Suppressor macrophage (primary cell): ENCODE measurements around the gene TMEM121.
"Not testable (repeated sequence)": the region's sequence is repeated elsewhere in the genome, so short reads cannot be mapped to it uniquely, and the experiment has no call there.

ENCODE experiments used
- DNase-seq, 4 experiments: peaks; one replicate each; pipeline ENCODE4 v3.0.0-alpha.2; 2020 to 2022

The TMEM121 gene

DNA sequence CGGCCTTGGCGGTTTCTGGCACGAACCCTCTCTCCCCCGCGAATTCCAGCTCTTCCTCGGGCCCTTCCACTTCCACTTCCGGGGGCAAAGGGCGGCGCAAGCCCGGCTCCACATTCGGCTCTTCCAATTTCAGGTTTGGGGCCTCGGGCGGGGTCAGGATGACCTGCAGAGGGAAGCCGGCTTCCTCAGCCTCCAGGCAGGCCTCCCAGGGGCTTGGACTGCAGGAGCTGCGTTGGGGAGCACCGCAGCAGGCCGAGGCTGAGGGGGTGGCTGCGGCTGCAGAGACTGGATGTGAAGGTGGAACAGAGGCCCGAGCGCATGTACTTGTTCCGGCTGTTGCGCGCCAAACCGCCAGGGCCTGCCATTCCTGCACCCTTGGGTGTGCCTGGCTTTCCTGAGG lies 20.7 kb downstream of the TMEM121 start:
- DNase-seq = not testable (repeated sequence)

DNA sequence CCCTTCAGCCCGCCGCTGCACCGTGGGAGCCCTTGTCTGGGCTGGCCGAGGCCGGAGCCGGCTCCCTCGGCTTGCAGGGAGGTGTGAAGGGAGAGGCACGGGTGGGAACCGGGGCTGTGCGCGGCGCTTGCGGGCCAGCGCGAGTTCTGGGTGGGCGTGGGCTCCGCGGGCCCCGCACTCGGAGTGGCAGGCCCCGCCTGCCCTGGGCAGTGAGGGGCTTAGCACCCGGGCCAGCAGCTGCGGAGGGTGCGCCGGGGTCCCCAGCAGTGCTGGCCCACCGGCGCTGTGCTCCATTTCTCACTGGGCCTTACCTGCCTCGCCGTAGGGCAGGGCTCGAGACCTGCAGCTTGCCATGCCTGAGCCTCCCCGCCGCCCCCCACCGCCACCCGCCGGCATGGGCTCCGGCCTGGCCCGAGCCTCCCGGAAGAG lies 21.4 kb downstream of the TMEM121 start:
- no peak for DNase-seq

DNA sequence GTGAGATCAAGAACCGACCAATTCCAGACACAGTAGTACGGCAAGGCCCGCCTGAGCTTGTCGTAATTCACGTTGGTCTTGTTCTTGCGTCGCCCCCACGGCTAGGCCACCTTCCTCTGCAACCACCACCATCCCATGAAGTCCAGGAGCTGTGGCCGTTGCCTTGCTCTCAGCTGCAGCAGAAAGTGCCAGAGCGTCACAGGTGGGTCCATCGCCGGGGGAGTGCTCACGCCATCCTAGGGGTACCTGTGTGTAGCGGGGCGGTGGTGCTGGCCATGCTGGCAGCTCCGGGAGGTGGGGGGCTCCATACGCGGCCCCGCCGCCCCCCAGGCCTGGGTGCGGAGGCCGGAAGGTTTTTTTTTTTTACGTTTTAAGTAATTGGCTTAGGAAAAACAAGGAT lies 23.1 kb downstream of the TMEM121 start:
- no peak for DNase-seq

DNA sequence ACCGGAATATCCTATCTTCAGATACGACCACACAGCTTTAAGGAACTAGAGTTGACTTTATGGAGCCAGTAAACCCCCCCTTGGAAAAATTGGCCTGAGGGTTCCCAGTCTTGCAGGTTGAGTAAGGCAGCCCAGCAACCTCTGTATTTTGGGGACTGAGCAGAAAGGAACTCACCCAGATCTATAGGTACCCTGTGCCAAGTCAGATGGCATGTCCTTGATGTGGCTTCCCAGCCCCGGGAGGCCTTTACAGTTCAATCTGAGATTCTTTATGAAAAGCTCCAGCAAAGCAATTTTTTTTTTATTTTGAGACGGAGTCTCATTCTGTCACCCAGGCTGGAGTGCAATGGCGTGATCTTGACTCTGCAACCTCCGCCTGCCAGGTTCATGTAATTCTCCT lies 27.6 kb downstream of the TMEM121 start:
- no peak for DNase-seq

DNA sequence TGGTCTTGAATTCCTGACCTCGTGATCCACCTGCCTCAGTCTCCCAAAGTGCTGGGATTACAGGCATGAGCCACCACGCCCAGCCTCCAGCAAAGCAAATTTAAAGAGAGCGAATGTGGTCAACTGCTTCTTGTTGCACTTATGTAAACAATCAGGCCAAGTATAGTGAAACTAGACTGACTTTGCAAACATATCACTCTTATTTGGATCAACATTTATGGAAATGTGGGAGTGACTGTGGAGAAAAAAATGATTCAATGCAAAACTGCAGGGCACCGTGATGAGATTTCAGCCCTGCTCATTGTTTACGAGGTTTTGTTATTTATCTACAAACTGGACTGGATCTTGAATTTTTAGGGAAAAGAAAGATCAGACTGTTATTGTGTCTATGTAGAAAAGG lies 28.1 kb downstream of the TMEM121 start:
- no peak for DNase-seq

DNA sequence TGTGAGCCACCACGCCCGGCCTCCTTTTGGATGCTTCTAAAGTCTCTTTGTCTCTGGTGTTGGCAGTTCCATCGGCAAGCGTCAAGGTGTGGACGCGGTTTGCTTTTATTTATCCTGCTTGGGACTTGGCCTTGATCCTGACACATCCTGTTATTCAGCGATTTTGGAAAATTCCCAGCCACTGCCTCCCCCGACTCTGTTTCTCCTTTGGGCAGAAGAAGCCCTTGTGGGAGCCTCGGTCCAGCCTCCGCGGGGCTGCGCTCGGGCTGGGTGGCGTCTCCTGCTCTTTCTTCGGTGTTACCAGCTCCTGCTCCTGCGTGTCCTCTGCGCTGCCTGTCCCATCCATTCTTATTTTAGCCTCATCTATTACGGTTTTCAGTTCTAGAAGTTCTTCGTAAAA lies 31.3 kb downstream of the TMEM121 start:
- DNase-seq = not testable (repeated sequence)

DNA sequence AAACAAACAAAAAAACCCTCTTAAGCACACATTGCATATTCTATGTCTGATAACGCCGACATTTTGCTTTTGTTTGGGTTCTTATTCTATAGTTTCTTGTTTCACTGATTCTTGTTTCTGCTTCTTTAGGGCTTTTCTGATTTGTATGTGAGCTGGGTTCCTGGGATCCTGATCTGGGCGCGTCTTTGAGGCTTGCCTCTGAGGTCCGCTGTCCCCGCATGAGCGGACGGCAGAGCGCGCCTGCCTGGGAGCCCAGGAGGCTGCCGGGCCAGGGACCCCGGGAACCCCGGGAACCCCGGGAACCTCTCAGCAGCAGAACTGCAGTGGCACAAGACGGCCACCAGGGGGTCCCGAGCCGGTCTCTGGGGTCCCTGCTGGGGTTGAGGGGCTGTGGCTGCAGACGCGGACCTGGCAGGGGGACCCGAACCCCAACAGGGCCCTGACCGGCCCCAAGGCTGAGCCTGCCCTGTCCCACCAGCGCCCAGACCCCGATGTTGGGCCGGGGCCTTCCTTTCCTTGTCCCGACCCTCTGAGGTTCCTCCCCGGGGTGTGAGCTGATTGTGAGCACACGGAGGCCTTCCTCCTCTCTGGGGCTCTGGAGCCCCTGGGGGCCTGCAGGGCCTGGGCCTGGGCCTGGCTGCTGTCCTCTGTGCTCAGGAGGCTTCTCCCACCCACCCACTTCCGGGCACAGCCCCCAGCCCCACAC lies 32.2 kb downstream of the TMEM121 start:
- DNase-seq = not testable (repeated sequence)

DNA sequence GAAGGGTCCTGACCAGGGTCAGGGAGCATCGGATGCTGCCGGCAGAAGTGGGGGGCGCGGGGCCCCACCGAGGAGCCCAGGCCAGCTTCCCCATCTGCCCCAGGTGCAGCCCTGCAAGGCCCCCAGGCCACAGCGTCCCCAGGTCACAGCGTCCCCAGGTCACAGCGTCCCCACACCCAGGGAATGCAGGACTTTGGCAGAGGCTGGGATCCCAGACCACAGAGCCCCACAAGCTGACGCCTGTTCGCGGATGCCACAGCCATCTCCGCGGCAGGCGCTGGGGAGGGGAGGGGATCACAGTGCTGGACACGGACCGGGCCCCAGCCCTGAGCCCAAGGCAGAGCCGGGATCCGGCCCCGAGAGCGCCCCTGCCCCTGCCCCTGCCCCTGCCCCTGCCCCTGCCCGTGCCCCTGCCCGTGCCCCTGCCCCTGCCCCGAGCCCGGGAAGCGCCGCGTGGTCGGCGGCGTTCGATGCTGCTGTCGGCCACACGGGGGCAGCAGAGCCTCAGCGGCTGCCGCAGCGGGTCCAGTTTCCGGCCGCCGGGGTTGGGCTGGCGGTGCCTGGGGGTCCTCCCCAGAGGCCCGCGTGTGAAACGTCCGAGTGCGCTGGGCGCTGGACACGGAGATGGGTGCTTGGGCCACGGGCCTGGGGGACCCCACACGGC lies 33.1 kb downstream of the TMEM121 start:
- not testable (repeated sequence) for DNase-seq

DNA sequence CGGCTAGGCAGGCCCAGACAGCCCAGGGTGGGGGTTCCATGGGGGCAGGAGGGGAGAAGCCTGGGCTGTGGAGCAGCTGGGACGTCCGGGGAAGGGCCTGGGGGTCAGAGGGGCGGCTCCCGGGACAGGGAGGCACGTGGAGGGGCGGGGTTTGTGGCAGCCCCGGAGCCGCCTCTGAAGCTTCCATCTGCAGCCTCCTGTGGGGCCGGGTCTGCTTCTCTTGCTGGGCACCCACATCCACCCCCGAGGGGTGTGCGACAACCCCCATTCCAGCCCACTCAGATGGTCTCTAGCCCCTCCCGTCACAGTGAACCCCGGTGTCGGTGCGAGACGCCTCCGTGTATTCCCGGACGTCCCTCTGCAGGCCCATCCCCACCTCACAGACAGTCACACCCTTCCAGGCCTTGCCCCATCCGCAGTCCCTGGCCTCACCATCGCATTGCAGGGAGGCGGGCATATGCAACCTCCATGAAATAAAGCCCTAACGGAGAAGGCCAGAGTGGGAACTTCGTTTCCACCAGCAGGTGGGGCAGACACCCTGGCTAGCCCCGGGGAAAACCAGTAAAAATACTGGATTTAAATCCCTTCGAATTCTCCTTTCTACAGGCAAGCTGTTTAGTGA lies 33.8 kb downstream of the TMEM121 start:
- DNase-seq = not testable (repeated sequence)

DNA sequence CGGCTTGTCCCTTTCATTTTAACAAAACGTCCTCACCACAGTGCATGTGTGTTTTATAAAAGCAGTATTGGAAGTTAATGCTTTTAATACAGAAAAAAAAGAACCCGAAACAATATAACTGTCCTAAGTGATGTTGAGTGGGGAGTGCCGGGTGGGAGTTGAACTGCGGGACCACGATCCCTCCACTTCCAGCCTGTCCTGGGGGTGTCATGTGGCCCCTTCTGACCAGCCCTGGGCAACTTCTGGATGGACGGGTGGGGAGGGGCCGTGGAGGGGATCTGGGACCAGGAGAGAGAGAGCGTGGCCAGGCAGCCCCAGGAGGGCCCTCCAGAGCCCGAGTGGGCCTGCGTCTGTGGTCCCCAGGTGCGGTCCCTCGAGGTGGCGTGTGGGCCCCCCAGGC lies 35.0 kb downstream of the TMEM121 start:
- not testable (repeated sequence) for DNase-seq

DNA sequence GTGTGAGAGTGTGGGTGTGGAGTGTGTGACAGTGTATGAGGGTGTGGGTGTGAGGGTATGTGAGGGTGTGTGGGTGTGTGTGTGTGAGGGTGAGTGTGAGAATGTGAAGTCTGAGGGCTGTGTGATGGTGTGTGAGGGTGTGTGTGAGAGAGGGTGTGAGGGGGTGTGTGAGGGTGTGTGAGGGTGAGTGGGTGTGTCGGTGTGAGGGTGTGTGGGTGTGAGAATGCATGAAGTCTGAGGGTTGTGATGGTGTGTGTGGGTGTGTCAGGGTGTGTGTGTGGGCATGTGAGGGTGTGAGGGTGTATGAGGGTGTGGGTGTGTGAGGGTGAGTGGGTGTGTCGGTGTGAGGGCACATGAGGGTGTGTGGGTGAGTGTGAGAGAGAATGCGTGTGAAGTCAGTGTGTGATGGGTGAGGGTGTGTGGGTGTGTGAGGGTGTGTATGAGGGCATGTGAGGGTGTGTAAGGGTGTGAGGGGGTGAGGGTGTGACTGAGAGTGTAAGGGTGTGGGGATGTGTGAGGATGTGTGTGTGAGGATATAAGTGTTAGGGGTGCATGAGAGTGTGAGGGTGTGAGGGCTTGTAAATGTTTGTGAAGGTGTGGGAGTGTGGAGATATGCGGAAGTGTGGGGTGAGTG lies 36.4 kb downstream of the TMEM121 start:
- no peak for DNase-seq

DNA sequence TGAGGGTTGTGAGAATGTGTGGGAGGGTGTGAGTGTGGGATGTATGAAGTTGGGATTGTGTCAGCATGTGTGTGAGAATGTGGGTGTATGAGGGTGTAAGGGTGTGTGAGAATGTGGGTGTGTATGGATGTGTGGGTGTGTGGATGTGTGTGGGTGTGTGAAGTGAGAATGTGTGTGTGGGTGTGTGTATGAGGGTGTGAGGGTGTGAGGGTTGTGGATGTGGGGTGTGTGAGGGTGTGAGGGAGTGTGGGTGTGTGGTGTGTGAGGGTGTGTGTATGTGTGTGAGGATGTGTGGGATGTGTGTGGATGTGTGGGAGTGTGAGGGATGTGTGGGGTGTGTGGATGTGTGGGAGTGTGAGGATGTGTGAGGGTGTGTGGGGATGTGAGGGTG lies 37.0 kb downstream of the TMEM121 start:
- DNase-seq = no peak

DNA sequence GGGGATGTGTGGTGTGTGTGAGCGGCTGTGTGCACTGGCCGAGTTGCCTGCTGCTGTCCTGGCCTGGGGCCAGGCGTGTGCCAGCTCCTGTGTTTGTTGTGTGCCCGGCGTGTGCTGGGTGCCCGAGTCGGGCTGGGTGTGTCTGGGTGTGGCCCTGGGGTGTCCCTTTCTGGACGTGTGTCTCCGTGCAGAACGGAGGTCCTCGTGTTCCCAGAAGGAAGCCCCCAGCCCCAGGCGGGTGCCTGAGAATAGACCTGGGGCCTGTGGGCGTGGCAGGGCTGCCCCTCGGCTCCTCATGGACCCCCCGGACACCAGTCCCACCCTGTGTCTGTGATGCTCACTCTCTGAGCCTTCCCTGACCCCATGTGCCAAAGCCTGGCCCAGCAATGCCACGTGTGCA lies 38.2 kb downstream of the TMEM121 start:
- DNase-seq = not testable (repeated sequence)

DNA sequence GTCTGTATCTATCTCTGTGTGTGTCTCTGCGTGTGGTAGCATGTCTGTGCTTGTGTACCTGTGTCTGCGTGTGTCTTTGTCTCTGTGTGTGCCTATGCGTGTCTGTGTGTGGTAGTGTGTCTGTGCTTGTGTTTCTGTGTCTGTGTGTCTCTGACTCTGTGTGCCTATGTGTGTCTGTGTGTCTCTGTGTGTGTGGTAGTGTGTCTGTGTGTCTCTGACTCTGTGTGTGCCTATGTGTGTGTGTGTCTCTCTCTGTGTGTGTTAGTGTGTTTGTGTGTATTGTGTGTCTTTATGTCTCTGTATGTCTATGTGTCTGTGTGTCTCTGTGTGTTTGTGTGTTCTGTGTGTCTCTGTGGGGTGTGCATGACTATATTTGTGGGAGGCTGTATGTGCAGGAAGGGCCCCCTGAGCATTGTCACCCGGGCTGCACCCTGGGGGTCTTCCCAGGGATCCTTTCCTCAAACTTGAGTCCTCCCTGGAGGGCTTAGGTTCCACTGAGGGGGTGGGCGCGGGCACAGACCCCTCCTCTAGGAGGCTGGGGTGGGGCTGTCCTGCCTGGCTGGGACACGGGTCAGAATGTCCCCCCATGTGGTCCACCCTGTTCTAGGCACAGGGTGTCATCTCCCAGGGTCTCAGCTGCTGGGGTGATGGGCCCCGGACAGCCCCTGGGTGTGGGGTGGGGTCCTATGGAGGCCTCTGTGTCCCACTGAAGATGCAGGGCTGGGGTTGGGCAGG lies 39.0 kb downstream of the TMEM121 start:
- not testable (repeated sequence) for DNase-seq

DNA sequence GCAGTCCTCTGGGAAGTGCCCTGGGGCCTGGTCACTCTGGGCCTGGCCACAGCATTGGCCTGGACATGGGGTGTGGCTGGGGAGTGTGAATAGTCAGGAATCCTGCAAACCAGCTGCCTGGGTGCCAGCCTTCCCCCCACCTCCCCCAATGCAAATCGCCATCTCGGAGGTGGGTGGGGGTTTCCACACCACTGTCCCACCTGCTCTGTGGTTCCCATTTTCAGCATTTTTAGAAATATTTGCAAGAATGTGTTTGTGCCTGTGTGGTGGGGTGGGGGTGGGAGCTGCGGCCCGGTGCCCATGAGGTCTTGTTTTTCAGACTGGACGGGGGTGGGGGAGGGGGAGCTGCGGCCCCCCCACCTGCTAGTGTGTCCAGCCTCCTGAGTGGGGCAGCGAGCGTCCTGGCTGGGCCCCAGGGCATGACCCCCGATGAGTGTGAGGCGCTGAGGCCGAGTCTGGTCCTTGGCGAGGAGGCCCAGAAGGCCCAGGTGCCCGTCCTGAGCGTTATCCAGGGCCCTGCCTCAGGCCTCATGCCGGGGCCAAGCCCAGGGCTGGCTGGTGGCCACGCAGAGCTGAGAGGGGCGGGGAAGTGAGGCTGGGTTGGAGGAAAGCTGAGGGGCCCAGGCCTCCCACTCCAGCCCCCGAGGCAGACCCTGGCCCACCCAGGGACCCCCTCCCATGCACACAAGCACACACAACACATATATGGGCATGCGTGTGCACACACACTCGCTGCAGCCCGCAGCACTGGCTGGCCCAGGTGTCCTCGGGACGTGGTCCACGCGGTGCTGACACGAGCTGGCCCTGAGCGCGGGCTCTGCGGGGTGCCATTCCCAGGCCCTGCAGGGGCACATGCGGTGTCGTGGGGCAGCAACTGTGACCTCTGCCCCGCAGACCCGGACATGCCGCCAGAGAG lies 40.1 kb downstream of the TMEM121 start:
- not testable (repeated sequence) for DNase-seq

DNA sequence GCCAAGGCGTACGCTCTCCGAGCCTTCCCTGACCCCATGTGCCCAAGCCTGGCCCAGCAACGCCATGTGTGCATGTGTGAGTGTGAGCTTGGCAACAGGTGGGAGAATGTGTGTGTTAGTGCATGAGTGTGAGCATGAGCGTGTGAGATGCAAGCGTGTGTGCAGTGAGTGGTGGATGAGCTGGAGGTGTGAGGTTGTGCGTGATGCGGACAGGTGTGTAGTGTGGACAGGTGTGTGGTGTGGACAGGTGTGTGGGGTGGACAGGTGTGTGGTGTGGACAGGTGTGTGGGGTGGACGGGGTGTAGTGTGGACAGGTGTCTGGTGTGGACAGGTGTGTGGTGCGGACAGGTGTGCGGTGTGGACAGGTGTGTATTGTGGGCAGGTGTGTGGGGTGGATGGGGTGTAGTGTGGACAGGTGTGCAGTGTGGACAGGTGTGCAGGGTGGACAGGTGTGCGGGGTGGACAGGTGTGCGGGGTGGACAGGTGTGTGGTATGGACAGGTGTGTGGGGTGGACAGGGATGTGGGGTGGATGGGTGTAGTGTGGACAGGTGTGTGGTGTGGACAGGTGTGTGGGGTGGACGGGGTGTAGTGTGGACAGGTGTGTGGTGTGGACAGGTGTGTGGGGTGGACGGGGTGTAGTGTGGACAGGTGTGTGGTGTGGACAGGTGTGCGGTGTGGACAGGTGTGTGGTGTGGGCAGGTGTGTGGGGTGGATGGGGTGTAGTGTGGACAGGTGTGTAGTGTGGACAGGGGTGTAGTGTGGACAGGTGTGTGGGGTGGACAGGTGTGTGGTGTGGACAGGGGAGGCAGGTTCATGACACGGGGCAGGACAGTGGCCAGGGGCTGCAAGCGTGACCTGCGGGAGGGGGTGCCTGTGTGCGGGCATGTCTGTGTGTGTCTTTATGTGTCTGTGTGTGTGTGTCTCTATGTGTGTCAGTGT lies 41.1 kb downstream of the TMEM121 start:
- DNase-seq = not testable (repeated sequence)

DNA sequence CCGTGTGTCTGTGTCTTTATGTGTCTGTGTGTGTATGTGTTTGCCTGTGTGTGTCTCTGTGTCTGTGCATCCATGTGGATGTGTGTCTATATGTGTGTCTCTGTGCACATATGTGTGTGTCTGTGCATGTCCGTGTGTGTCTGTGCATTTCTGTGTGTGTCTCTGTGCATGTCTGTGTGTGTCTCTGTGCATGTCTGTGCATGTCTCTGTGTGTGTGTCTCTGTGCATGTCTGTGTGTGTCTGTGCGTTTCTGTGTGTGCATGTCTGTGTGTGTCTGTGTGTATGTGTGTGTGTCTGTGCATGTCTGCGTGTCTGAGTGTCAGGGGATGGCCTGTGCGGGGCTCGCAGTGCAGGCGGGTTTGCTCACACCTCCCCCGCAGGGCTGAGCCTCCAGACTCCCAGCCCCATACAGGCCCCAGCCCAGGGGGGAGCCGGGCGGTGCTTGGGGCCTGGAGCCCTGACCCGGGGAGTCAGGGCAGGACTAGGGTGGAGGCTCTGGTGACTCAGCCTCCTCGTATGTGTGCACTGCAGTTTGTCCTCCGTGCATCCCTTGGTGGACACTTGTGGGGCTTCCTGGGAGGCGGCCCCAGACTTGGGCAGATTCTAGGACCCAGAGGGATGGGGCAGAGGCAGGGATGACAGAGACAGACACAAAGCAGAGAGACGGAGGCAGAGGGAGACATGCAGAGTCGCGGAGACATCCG lies 41.9 kb downstream of the TMEM121 start:
- not testable (repeated sequence) for DNase-seq

DNA sequence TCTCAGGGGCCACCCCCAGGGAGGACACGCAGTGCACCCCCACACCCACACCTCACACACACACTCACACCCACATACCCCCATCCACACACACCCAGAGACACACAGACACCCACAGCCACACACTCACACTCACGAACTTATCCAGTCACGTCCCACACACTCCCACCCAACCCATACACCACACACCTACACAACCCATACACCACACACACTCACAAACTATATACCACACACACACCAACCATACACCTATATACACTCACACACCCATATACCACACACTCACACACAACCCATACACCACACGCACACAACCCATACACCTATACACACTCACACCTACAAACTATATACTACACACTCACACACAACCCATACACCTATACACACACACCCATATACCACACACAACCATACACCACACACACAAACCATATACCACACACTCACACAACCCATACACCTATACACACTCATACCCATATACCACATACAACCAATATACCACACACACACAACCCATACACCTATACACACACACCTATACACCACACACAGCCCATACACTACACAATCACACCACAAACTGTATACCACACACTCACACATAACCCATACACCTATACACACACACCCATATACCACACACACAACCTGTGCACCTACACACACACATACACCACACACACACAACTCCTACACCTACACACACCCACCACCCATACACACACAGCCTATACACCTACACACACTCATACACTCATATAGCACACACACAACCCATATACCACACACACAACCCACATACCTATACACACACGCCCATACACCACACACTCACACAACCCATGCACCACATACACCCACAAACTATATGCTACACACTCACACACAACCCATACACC lies 42.7 kb downstream of the TMEM121 start:
- DNase-seq = no peak

DNA sequence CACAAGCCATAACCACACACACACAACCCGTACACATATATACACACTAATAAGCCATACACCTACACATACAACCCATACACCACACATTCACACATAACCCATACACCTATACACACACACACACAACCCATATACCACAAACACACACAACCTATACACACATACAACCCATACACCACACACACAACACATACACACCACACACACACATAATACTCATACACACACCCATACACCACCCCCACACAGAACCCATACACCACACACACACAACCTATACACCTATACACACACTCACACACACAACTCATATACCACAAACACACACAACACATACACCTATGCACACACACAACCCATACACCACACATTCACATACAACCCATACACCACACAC lies 44.1 kb downstream of the TMEM121 start:
- DNase-seq = no peak
